ENCODE results near the gene PDCD1LG2. TPM values are rescaled to one million over a fixed set of nuclear protein-coding genes. Genes with fewer than 3 reads are reported as not detected.

Gene PDCD1LG2
- total and polyA plus RNA-seq, 2 of the 8 experiments (the other 6 are each of a cell fraction or from before 2014, with no cell fraction given): not detected

GRCh38 chr9:5571629-5572232, 61.4 kb downstream of the PDCD1LG2 start:
- Histone ChIP-seq H3K4me2 (ENCODE audit: insufficient read depth in 1 of 2, low read depth in 2 of 2, low read length in 2 of 2) (no peak overlapping the region), H2BK120ac (replicated peaks; ENCODE audit: low read depth, low read length) (no peak overlapping the region), H3K14ac (ENCODE audit: insufficient read length) (no peak overlapping the region), H3K4me1 (replicated peaks in 1 of 4; ENCODE audit: control insufficient read depth in 3 of 4, insufficient read depth in 4 of 4, low read length in 3 of 4) (no peaks in the 10 kb centered on the region), H3K4me3 (ENCODE audit: extremely low read depth in 1 of 4, insufficient read depth in 2 of 4, low read depth in 3 of 4, low read length in 4 of 4) (no peak overlapping the region), H2BK5ac (ENCODE audit: low read depth, low read length) (no peak overlapping the region), H3K23me2 (ENCODE audit: low read depth, low read length) (no peaks in the 10 kb centered on the region), H3K9me3 (ENCODE audit: insufficient read depth in 2 of 2, low read depth in 1 of 2, low read length in 1 of 2) (no peaks in the 10 kb centered on the region), H2AFZ (ENCODE audit: low read length) (no peak overlapping the region), H3K9ac (replicated peaks in 1 of 4; ENCODE audit: extremely low read depth in 1 of 4, low read depth in 3 of 4, low read length in 3 of 4) (no peak overlapping the region), H2AK5ac (ENCODE audit: low read depth, low read length) (no peak overlapping the region), H3K4ac (replicated peaks; ENCODE audit: insufficient read length, low read depth, low read length) (no peak overlapping the region), H3K27me3 (replicated peaks in 1 of 4; ENCODE audit: control insufficient read depth in 3 of 4, extremely low read depth in 1 of 4, insufficient read depth in 3 of 4, low read length in 3 of 4) (no peaks in the 10 kb centered on the region), H4K8ac (ENCODE audit: extremely low read depth, insufficient read depth, low read length) (no peak overlapping the region), H4K20me1 (replicated peaks in 1 of 2; ENCODE audit: control insufficient read depth in 1 of 2, insufficient read depth in 2 of 2, low read length in 2 of 2) (no peaks in the 10 kb centered on the region), H3K23ac (ENCODE audit: insufficient read length) (no peak overlapping the region), H3K18ac (ENCODE audit: extremely low read depth, low read length) (no peak overlapping the region), H2BK20ac (ENCODE audit: low read length) (no peak overlapping the region), H3K27ac (ENCODE audit: low read depth, low read length) (no peak overlapping the region), H3K79me2 (ENCODE audit: control insufficient read depth in 1 of 2, insufficient read depth in 2 of 2, low read length in 2 of 2) (no peaks in the 10 kb centered on the region), H3K56ac (replicated peaks; ENCODE audit: insufficient read length, low read depth, low read length) (no peak overlapping the region), H4K5ac (ENCODE audit: insufficient read length, low read depth, low read length) (no peak overlapping the region), H3K36me3 (ENCODE audit: control insufficient read depth in 2 of 4, insufficient read depth in 4 of 4, low read length in 3 of 4) (no peaks in the 10 kb centered on the region), H3K79me1 (ENCODE audit: low read depth, low read length) (no peaks in the 10 kb centered on the region), H4K91ac (replicated peaks; ENCODE audit: insufficient read length, low read length) (no peak overlapping the region), H2BK15ac (ENCODE audit: low read length) (no peak overlapping the region), H2BK12ac (ENCODE audit: low read depth, low read length) (no peak overlapping the region)
- CTCF ChIA-PET (ENCODE audit: partially characterized antibody): interaction anchor here (1.5 to 1.9 kb wide), 2 partner anchors 91 to 121 kb away, joined by 4 read pairs; partner anchors contain the start of gene CD274
- 91% methylated on average over 1 of the region's 1 CpG; no CpG with 5 or more reads in 1 of the 2 experiments for WGBS, 2 experiments (ENCODE audit: extremely low coverage in 1 of 2, insufficient coverage in 1 of 2, insufficient read length in 1 of 2, insufficient replicate concordance in 2 of 2, low coverage in 1 of 2, low lambda C conversion rate in 2 of 2, missing lambda C conversion rate in 1 of 2)
- TF ChIP-seq SIRT6 (IDR thresholded peaks at IDR 0.05; ENCODE audit: low read length) (no peak), SRF (IDR thresholded peaks at IDR 0.05; ENCODE audit: low read depth, low read length) (no peak), KDM1A (IDR thresholded peaks at IDR 0.05; ENCODE audit: borderline replicate concordance, low read length) (no peak), PHF8 (conservative IDR thresholded peaks at IDR 0.05; ENCODE audit: low read depth, low read length) (no peak), MAFK (IDR thresholded peaks at IDR 0.05; ENCODE audit: low read depth, low read length) (no peak), RNF2 (IDR thresholded peaks at IDR 0.05; ENCODE audit: borderline replicate concordance, low read depth, low read length, missing control alignments, poor library complexity, severe bottlenecking) (no peak), JUND (IDR thresholded peaks at IDR 0.05; ENCODE audit: low read length) (no peak), NRF1 (IDR thresholded peaks at IDR 0.05; ENCODE audit: low read depth, low read length) (no peak), MAX (IDR thresholded peaks at IDR 0.05) (no peak), HDAC6 (IDR thresholded peaks at IDR 0.05; ENCODE audit: low read depth, low read length) (no peak)
- no peak for DNase-seq (ENCODE audit: low read depth in 1 of 2, low spot score in 2 of 2)
- POLR2A ChIA-PET (ENCODE audit: partially characterized antibody): no interaction called here
- no peak for FAIRE-seq
